Measurements from ENCODE around the gene IL17F.

DNA sequence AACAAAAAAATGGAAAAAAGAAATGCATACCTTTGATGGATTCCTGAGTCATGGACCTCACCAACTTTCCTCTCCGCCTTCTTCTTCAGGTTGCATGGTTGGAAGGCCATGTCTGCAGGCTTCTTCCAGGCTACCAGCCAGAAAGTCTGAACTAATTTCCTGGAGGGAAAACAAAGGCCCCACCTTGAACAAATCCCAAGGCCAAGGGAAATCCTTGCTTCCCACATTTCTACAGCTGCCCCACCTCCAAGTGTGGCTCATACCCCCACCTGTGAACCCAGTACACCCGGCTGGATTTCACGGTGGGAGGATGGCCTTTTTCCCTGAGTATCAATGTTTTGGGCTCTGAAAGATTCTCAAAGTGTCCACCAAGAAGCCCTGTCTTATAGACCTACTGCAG, 35.7 kb downstream of the IL17F start:
- no peak for TF ChIP-seq CTCF (IDR thresholded peaks at IDR 0.05; ENCODE audit: low read depth, low read length, missing input control)
- TF ChIP-seq TAF1 (conservative IDR thresholded peaks at IDR 0.05): no peak
- TF ChIP-seq YY1 (IDR thresholded peaks at IDR 0.05): no peak
- no peak for TF ChIP-seq MAX (IDR thresholded peaks at IDR 0.05)
- TF ChIP-seq ATF3 (IDR thresholded peaks at IDR 0.05): no peak
- TF ChIP-seq NR2F2 (IDR thresholded peaks at IDR 0.05): no peak
- TF ChIP-seq, protein P1, sequence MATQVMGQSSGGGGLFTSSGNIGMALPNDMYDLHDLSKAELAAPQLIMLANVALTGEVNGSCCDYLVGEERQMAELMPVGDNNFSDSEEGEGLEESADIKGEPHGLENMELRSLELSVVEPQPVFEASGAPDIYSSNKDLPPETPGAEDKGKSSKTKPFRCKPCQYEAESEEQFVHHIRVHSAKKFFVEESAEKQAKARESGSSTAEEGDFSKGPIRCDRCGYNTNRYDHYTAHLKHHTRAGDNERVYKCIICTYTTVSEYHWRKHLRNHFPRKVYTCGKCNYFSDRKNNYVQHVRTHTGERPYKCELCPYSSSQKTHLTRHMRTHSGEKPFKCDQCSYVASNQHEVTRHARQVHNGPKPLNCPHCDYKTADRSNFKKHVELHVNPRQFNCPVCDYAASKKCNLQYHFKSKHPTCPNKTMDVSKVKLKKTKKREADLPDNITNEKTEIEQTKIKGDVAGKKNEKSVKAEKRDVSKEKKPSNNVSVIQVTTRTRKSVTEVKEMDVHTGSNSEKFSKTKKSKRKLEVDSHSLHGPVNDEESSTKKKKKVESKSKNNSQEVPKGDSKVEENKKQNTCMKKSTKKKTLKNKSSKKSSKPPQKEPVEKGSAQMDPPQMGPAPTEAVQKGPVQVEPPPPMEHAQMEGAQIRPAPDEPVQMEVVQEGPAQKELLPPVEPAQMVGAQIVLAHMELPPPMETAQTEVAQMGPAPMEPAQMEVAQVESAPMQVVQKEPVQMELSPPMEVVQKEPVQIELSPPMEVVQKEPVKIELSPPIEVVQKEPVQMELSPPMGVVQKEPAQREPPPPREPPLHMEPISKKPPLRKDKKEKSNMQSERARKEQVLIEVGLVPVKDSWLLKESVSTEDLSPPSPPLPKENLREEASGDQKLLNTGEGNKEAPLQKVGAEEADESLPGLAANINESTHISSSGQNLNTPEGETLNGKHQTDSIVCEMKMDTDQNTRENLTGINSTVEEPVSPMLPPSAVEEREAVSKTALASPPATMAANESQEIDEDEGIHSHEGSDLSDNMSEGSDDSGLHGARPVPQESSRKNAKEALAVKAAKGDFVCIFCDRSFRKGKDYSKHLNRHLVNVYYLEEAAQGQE (IDR thresholded peaks at IDR 0.05): no peak
- TF ChIP-seq, protein P2, sequence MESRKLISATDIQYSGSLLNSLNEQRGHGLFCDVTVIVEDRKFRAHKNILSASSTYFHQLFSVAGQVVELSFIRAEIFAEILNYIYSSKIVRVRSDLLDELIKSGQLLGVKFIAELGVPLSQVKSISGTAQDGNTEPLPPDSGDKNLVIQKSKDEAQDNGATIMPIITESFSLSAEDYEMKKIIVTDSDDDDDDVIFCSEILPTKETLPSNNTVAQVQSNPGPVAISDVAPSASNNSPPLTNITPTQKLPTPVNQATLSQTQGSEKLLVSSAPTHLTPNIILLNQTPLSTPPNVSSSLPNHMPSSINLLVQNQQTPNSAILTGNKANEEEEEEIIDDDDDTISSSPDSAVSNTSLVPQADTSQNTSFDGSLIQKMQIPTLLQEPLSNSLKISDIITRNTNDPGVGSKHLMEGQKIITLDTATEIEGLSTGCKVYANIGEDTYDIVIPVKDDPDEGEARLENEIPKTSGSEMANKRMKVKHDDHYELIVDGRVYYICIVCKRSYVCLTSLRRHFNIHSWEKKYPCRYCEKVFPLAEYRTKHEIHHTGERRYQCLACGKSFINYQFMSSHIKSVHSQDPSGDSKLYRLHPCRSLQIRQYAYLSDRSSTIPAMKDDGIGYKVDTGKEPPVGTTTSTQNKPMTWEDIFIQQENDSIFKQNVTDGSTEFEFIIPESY (IDR thresholded peaks at IDR 0.05): no peak
- no peak for TF ChIP-seq RAD21 (IDR thresholded peaks at IDR 0.05)
- TF ChIP-seq RXRA (IDR thresholded peaks at IDR 0.05): no peak
- TF ChIP-seq JUND (IDR thresholded peaks at IDR 0.05): no peak

Data from liver (tissue), 3 donors.